ENCODE data around the gene LPP.
A peak's percentile ranks its signal among the peaks of the same experiment; 100 is the strongest.

DNA sequence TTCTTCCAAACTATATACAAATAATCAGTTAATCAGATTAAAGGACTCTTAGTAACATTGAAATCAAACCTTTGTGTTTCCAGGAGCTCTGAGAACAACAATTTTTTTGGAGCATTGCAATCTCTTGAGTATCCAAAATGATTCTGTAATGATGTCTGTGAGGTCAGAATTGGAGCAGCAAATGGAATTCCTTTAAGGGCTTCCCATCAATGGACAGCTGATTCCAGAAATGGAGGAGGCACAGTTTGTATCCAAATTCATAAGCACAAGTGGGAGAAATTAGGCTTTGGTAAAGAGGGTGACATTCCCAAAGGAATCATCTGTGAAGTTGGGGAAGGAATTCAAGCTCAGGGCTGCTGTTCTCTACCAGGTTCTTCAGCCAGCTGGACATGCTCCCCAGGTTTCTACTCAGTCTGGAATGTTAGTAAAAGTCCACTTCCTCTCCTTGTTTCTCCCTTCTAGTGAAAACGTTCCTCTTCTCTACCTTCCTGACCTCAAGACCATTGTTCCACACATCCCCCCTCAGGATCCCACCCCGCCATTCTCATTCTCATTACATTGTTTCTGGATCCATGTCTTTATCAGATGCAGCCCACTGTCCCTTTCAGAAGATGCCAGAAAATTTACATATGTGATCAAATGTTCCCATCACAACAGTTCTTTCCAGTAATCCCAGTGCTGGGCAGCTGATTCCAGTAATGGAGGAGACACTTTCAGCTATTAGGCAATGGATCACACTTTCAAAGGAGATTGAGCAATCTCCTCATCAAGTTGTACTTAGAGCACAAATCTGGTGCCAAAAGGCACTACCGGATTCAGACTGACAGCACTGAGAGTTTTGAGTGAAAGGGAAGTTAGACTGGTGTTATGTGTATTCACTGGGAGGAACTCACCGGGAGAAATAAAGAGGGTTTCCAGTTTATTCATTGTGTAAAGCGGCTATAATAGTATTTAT lies 626.5 kb downstream of the LPP start:
- TF ChIP-seq POLR2A (IDR thresholded peaks at IDR 0.05; ENCODE audit: low read depth) = no peak
- TF ChIP-seq EP300 (IDR thresholded peaks at IDR 0.05) = peak; percentile 91
- TF ChIP-seq, protein P1, sequence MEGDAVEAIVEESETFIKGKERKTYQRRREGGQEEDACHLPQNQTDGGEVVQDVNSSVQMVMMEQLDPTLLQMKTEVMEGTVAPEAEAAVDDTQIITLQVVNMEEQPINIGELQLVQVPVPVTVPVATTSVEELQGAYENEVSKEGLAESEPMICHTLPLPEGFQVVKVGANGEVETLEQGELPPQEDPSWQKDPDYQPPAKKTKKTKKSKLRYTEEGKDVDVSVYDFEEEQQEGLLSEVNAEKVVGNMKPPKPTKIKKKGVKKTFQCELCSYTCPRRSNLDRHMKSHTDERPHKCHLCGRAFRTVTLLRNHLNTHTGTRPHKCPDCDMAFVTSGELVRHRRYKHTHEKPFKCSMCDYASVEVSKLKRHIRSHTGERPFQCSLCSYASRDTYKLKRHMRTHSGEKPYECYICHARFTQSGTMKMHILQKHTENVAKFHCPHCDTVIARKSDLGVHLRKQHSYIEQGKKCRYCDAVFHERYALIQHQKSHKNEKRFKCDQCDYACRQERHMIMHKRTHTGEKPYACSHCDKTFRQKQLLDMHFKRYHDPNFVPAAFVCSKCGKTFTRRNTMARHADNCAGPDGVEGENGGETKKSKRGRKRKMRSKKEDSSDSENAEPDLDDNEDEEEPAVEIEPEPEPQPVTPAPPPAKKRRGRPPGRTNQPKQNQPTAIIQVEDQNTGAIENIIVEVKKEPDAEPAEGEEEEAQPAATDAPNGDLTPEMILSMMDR (IDR thresholded peaks at IDR 0.05) = no peak
- peak; percentile 46 to 79 for TF ChIP-seq POLR2AphosphoS5 (IDR thresholded peaks at IDR 0.05)
